AG09319 (cell line): ENCODE data around the gene MAP3K7.

ENCODE experiments used
- DNase-seq: peaks from one replicate; pipeline ENCODE4 v3.0.0-alpha.2; 2010; ENCODE audit warnings: low read depth; ENCODE audit errors: extremely low read depth
- TF ChIP-seq, protein P1 (sequence below): IDR thresholded peaks from 2 replicates; pipeline ENCODE4 v1.5.1; 2011; ENCODE audit warnings: low read depth, mild to moderate bottlenecking, inconsistent platforms, low read length, moderate library complexity

Gene MAP3K7

DNA sequence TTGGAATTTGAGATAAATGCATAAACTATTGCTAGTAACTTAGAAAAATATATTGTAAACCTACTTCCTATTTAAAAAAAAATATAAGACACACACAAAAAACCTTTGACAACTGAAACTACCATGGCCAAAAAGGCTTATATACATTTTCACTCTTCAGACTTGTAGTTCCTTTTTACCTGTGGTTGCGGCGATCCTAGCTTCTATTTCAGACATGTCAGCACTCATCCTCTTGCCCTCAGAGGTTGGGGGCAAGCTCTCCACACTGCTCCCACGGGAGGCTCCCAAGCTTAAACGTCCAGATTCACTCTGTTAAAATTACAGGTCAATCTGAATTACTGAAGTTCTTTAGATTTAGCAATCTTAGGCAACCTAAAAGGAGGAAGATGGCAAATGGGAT lies 39.8 kb downstream of the MAP3K7 start:
- TF ChIP-seq, protein P1, sequence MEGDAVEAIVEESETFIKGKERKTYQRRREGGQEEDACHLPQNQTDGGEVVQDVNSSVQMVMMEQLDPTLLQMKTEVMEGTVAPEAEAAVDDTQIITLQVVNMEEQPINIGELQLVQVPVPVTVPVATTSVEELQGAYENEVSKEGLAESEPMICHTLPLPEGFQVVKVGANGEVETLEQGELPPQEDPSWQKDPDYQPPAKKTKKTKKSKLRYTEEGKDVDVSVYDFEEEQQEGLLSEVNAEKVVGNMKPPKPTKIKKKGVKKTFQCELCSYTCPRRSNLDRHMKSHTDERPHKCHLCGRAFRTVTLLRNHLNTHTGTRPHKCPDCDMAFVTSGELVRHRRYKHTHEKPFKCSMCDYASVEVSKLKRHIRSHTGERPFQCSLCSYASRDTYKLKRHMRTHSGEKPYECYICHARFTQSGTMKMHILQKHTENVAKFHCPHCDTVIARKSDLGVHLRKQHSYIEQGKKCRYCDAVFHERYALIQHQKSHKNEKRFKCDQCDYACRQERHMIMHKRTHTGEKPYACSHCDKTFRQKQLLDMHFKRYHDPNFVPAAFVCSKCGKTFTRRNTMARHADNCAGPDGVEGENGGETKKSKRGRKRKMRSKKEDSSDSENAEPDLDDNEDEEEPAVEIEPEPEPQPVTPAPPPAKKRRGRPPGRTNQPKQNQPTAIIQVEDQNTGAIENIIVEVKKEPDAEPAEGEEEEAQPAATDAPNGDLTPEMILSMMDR = no peak
- no peak for DNase-seq

DNA sequence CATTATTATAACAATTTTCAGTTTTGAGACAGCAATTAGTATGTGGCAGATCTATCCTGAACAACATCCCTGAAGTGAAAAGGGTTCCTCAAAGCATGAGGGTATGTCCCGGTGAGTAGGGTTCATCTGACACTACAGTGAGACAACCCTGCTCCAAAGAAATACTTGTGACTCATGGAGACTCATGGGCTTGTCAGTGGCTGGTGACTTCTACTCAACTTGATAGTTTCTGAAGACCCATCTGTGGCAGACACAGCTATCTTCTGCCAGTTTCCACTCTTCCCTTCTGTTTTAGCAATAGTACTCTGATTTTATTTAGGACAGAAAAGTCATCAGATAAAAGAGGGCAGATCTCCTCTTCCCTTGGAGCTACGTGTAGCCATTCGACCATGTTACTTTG lies 41.4 kb downstream of the MAP3K7 start:
- DNase-seq = no peak
- TF ChIP-seq, protein P1 = no peak

DNA sequence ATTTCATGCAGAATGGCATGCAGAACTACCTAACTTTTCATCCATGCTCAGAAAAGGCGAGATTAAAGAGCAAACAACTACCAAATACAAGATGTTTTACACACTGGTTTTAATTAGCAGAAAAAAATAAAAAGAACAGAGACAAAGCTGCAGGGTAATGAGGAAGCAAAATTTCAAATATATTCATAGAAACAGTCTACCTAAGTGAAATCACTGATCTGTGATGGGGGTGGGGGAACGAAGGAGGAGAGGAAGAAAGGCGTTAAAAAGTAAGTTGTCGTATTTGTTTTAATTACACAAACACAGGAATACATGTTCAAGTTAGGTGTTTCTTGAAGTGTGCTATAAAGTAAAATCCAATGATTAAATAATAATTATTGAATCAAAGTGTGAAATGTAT lies 42.1 kb downstream of the MAP3K7 start:
- no peak for DNase-seq
- TF ChIP-seq, protein P1 = no peak

DNA sequence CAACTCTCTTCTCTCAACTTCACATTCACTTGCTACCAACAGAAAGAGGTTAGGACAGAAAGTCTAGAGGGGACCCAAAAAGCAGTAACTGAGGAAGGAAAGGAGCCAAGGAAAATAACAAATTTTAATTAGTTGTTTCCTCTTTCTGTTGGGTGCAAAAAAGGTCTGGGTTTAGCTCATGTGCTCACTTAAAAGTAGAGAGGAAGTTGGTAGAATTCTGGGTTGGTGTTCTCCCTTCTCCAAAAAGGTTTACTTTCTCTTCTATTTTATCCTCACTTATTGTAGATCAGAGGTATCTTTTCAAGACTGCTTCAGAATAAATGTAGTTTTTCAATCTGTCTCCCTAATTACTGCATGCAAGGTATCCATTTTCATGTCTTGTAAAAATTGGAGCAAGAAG lies 42.8 kb downstream of the MAP3K7 start:
- DNase-seq = no peak
- TF ChIP-seq, protein P1 = no peak

DNA sequence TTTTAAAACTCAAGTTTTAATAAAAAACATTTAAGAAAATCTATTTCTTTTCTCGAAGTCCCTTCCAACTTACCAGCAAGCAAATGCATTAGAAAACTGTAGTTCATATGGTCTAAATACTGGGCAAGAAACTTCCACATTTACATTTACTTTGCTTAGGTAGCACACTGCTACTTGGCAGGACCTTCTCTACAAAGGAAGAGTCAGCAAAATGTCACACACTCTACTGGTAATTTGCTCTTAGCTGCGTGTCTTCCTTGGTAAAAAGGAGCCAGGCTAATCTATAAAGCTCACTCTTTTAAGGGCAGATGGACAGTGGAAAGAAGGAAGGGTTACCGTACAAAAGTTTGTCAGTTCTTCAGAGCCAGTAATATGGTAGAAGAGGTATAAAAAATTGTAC lies 45.7 kb downstream of the MAP3K7 start:
- TF ChIP-seq, protein P1 = no peak
- no peak for DNase-seq

DNA sequence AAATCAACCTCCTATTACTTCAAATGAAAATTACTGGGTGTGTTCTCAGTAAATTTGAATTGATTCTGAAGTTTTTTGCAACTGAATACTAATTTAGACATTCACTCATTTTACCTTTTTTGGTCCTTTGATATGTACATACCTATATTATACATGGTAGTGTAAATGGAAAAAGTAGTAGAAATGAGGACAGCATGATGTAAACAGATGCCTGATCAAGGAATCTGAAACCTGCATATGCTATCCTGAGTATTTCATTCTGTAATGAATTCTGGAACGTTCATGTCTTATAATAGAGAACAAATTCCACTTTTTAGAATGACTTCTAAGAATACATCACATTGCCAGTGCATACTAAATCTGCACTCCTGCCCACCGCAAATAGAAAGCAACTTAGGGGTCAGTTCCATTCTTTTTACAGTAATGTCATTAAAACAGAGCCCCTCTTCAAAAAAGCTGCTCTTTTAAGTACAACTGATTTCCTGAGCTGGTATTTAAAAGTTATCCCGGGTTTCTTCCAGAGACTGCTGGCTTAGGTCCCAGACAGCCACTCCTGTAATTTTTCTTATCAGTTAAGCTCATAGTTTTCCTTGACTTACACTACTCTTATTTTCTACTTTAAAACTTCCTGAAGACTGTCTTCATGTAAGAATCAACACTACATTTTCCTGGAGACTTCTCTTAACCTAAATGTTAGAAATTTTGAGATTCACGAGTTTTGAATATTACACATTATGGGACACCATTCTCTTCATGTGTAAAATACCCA lies 48.4 kb downstream of the MAP3K7 start:
- peak; percentile 0 for DNase-seq
- TF ChIP-seq, protein P1 = no peak

DNA sequence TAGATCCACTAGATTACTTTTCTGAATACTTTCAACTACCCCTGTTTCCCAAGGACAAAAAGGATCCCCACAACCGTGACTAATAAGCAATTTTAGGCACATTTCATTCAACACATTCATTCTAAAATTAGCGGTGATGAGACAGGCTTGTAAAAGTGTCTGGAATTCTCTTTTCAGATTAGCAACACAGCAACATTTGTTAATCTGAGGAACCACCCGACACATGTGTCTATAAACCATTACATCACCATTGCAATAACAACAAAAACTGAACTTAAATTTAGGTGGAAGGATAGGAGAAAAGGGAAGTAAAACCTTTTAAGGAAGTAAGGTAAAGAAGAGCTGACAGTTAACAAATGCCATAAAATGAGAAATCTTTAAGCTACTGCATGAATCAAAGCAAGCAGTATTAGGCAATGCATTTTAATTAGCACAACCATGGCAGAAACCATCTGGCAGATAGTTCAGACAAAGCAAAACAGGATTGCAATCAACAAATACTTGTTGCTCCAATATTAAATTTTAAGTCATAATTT lies 49.1 kb downstream of the MAP3K7 start:
- DNase-seq = no peak
- TF ChIP-seq, protein P1 = no peak
